ENCODE measurements around the gene ADGRL3.
"Not testable (repeated sequence)": the region's sequence is repeated elsewhere in the genome, so short reads cannot be mapped to it uniquely, and the experiment has no call there.

Gene ADGRL3

DNA sequence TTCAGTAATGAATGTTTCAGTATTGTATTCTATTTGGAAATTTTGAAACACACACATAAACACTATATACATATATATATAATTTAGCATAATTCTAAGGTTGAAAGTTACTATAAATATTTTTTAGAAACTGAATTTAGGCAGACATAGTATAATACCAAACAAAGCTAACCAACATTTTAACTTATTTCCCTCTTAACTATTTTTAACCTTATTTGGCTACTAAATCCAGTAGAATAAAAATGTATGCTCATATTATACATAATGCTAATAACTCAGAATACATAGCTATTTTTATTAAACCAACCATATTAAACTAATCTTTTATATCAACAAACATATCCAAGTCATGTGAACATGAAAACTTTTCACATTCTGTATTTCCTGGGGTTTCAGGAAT lies 563.6 kb downstream of the ADGRL3 start:
- DNase-seq: no peak

DNA sequence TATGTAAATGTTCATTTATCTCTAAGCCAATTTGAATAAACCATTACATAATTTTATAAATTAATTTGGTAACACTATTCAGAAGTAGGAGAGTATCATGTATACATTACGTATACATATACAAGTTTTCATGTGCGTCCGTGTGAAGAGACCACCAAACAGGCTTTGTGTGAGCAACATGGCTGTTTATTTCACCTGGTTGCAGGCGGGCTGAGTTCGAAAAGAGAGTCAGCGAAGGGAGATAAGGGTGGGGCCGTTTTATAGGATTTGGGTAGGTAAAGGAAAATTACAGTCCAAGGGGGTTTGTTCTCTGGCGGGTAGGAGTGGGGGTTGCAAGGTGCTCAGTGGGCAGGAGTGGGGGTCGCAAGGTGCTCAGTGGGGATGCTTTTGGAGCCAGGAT lies 564.0 kb downstream of the ADGRL3 start:
- not testable (repeated sequence) for DNase-seq

DNA sequence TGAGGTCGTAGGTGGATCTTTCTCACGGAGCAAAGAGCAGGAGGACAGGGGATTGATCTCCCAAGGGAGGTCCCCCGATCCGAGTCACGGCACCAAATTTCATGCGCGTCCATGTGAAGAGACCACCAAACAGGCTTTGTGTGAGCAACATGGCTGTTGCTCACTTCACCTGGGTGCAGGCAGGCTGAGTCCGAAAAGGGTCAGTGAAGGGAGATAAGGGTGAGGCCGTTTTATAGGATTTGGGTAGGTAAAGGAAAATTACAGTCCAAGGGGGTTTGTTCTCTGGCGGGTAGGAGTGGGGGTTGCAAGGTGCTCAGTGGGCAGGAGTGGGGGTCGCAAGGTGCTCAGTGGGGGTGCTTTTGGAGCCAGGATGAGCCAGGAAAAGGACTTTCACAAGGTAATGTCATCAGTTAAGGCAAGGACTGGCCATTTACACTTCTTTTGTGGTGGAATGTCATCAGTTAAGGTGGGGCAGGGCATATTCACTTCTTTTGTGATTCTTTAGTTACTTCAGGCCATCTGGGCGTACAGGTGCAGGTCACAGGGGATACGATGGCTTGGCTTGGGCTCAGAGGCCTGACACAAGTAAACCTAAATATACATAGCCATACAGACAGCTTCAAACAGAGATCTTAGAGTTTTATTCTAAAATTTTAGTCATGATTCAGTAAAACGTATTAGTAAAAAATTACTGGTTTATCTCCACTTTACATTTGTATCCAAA lies 569.5 kb downstream of the ADGRL3 start:
- not testable (repeated sequence) for DNase-seq

DNA sequence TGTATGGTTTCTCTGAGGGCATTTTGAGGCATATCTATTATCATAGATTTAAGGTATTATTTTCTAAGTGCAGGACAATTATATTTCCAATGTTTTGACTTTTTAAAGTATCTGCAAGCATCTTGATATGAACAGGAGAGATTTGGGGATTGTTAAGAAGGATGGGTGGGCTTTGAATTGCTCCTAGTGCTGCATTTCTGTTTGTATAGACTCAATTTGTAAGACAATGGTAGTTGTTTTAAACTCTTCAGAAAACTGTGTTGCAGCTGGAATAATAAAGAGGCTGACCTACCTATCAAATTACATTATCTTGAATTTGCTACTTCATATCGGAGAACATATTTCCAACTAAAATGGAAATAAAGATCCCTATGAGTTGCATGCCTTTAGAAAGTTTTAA lies 570.3 kb downstream of the ADGRL3 start:
- no peak for DNase-seq

DNA sequence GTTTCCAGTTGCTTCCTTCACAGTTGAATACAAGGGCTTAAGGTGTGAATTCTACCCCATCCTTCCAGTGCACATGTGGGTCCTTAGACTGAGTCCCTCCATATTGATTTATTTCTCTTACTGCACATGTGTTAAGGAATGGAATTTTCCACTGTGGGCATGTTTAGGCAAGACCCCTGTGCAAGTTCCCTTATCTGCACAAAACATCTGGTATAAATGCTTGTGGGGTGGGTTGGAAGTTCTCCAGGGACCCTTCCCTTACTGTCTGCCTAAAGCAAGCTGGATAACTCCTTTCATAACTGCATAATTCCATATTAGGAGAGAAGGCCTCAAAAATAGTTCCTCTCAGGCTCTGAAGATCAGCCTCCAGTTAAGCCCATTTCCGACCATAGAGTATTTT lies 570.9 kb downstream of the ADGRL3 start:
- DNase-seq: no peak

DNA sequence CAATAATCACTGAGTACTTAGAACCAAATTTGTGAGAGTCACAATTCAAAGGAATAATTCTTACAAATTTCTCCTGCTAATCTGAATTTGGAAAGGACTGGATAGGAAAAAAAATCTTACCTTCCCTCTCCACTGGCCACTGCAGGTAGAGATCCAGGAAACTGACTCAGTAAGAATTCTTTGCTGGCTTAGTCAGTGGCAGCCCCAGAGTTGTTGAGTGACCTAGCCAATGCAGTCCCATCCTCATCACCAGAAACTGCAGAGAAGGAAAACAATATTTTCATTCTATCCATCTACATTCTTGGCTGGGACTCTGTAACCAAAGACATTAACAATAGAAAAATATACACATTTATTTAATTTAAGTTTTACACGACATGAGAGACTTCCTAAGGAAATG lies 572.0 kb downstream of the ADGRL3 start:
- no peak for DNase-seq

DNA sequence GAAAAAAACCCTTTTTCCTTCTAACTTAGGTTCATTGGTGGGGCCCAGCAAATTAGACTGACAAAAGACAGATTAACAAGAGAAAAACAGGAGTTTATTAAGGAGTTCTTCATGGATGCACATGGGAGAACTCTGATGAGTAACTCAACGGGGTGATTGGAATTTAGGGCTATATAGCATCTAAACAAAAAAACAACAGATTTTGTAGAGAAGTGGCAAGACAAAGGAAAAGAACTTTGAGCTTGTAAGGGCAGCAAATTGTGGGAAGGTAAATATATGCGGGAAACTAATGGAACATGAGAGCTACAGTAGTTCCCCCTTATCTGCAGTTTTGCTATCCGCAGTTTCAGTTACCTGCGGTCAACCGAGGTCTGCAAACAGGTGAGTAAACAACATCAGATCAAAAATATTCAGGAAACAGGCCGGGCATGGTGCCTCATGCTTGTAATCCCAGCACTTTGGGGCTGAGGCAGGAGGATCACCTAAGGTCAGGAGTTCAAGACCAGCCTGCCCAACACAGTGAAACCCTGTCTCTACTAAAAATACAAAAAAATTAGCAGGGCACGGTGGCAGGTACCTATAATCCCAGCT lies 573.6 kb downstream of the ADGRL3 start:
- DNase-seq: no peak

DNA sequence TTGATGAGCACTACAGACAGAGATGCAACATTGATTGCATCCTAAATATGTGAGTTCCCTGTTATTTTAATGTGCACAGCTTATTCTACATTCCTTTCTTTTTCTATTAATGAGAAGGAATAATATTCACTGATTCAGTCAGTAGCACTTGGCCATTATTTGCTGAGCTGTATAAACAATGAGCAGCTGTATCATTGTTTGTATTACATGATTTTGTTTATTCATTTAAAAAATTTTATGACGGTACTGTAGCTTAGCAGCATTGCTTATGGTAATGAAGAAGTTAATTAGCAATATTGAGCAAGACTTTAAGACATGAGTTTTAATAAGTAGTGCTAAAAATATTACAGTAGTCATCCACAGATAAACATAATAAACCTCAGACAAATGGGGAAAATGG lies 582.0 kb downstream of the ADGRL3 start:
- DNase-seq: no peak

DNA sequence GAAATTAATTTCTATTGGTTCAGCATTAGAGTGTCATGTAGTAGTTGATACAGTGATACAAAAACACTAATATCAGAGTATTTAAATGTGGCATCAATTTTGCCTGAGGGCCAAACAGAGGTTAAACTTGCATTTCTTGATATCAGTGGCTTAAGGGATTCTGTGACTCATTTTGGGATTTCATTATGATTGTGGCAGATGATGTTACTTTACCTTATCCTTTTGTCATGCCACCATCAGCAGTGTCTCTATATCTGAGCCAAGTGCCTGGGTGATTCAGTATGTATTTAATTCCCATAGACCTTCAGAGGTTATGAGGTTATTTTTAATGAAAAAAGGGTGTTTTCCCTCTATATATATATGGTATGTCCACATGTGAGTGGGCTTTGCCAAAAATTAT lies 582.9 kb downstream of the ADGRL3 start:
- DNase-seq: no peak

DNA sequence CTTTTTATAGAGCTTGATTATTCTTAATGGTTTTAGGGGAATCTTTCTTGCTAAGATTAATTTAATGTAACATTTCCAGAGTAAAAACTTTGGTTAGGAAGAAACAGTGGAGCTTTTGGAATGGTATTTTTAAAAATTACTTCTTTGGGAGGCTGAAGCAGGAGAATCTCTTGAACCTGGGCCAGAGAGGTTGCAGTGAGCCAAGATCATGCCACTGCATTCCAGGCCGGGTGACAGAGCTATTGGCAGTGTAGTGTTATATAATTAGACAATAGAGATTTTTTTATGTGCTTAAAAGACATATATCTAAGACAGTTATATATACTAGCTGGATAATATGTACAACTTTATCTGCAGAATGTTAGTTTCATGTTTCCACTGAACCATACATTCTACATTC lies 585.6 kb downstream of the ADGRL3 start:
- no peak for DNase-seq

DNA sequence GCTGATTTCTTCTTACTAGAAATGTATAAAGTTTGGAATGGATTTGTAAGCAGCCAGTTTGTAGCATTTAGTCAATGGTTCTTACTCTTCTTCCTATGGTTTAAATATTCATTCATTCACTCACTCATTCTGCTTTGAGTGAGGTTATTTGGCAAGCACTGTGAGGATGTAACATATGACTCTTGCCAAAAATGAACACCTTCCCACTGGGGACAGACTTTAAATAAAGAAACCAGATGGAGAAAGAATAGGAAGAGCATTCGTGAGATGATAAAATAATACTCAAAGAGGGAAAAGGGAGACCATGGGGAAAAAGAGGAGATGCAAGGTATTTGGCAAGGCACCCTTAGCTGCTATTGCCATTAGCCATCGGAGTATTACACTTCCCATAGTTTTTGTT lies 586.1 kb downstream of the ADGRL3 start:
- DNase-seq: no peak

DNA sequence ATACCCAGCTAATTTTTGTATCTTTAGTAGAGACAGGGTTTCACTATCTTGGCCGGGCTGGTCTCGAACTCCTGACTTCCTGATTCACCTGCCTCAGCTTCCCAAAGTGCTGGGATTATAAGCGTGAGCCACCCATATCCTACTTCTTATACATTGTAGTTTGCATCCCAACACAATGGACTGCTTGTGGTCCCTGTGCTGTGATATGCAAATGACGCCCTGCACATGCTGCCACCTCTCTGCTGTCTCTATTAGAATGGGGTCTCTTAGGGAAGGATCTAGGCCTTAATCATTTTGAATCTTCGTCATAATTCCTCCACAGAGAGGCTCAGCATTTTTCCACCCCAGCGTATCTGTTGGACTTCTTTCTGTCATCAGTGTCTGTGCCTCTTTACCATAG lies 595.9 kb downstream of the ADGRL3 start:
- DNase-seq: no peak

DNA sequence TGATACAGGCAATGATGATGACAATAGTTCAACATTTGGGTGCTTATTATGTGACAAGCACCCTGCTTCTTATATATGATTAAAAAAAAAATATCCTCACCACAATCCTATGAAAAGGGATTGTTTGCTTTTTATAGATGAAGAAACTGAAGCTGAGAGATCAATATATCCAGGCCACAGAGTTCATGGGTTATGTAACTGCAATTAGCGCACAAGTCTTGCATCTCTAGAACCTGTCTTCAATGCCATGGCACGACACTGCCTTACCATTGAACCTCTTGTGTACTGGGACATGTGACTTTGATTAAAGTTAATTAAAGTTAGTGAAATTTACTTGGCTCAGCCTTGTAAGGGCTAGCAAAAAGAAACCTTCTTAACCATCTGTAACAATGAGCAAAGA lies 599.7 kb downstream of the ADGRL3 start:
- DNase-seq: no peak

DNA sequence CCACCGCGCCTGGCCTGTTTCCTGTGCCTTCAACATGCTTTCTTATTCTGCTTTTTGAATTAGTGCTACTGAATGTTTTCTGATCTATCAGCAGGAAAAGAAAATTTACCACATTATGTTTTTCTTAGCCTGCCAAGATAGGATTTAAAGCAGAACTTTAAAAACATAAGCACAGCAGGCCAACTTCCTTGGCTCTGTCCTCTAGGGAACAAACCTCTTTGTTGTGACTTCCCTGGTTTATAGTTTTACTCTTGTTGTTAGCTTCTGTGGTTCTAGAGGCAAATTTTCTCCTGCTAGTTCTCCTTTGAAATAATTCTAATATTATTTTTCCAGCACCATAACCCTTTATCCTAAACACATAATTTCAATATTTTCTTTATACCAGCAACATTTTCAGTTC lies 605.1 kb downstream of the ADGRL3 start:
- no peak for DNase-seq

DNA sequence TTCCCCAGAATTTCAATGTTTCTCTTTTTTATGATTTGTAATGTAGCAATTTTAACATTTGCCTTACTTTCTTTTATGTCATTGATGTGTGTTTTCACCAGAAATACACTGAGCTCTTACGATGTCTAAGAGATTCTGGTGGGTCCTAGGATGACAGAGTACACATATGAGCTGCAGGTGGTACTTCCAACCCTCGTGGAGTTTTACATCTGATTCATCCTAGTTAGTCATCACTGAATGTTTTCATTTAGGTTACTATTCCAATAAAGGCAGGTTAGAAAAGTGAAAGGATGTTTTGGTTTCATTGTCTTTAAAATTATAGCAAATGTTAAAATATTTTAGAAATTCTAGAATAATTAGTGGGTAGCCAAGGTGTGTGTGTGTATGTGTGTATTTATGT lies 605.9 kb downstream of the ADGRL3 start:
- DNase-seq: no peak

DNA sequence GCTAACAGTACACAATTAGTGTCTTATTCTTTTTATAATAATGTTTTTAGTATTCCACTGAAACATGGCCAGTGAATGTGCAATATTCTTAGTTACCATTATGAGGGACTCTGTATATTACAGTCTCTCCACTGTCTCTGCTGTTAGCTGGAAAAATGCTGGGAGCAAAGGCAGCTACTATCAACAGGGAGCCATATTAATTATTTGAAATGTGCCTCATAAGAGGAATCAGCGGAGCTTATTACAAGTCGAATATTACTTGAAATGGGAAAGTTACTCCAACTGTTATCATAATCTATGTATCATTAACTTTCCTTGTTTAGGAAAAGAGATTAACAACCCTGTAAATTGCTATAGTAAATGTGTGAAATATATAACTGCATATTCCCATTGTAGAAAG lies 612.0 kb downstream of the ADGRL3 start:
- DNase-seq: no peak

DNA sequence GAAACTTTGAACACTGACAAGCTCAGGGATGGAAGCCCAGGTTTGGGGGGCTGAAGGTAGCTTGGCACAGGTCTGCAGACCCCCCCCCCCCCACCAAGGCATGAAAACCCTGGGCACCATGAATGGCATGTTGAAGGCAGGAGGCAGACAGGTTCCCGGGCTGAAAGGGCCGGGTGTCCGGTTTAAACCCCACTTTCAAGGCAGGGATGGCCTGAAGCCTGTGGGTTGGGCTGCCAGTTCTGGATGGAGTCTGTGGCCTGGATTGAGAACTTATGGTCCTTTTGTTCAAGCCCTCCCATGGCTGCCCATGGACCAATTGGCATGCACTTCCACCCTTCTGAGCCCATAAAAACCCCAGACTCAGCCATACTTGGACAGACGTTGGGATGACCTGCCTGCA lies 616.9 kb downstream of the ADGRL3 start:
- no peak for DNase-seq

DNA sequence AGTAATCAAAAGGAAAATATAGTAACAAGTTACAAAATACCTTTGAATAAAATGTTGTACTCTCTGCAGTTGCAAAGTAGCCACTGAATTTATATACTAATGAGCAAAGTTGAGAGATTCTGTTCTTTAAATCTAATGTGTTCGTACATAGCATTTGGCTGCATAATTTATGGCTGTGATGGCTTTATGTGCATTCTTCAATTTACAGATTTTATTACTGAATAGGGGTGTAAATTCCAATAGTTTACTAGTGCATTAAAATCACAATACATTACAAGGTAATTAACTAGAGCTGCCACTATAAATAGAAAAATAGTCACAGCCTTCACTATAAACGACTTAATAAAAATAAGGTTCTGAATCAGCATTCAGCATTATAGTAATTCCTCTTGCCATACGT lies 620.0 kb downstream of the ADGRL3 start:
- DNase-seq: no peak

DNA sequence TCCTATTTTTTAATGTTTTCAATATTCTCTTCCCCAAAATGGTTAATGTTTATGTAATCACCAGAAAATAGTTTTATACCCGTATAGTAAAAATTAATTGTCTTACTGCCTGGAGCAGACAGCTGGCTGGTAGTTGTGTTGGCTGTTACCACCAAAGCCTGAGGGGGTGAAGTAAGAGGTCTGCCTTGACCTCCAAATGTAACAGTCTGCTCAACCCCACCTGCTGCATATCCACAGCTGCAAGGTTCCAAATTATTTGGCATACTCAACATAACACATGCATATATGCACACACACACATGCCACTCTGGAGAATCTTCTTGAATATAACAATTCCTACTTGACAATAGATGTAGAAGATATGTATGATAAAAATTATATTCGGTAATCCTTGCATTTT lies 624.3 kb downstream of the ADGRL3 start:
- DNase-seq: no peak

DNA sequence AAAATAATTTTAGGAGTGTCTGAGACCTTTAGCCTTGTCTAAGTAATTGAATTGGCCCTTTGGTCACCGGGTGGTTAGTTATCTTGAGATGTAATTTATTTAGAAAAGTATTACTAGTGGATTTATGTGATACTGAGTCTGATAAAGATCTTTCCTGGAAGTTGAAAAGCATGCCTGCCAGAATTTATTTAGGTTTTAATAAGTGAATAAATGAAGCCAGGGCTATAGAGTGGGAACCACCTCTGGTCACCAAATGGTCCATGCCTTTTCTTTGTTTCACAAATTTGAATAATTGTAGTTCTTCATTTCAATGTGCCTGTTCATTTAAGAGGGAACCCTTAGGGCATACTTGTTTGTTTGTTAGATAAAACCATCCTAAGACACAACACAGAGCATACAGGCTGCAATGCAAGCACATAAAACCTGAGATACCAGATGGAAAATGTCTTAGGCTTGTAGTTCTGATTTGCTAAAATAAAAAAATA lies 627.8 kb downstream of the ADGRL3 start:
- DNase-seq: no peak

DNA sequence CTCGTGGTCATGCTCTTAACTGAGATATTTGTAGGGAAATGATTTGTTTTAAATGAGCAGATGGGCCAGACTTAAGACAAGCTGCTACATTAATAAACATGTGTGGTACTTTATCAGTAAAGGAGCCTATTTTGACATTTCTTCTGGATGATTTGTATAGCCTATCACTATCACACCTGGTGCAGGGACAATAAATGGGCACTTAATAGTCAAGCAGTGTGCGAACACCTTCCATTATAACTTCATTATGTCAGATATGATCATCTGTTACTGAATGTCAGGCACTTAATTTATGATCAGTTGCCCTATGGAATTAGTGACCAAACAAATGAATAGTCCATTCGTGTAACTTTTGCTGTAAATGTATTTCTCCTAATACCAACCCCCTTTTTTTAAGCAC lies 628.8 kb downstream of the ADGRL3 start:
- DNase-seq: no peak

DNA sequence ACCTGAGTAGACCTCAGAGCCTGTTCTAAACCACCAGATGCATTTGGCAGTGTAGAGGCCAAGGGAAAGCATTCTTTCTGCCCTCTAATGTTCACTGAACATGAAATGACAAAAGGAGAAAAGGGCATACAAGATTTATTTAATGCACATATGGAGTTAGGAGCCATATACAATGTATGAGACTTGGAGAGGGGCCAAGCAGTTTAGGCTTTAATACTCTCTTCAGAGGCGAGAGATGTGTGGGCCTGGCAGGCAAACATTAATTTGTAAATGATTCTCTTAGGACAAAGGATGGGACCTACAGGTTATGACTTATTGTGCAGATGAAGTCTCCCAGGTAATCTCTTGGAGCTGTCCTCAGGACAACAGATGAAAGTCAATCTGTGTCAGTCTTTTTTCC lies 631.9 kb downstream of the ADGRL3 start:
- no peak for DNase-seq

DNA sequence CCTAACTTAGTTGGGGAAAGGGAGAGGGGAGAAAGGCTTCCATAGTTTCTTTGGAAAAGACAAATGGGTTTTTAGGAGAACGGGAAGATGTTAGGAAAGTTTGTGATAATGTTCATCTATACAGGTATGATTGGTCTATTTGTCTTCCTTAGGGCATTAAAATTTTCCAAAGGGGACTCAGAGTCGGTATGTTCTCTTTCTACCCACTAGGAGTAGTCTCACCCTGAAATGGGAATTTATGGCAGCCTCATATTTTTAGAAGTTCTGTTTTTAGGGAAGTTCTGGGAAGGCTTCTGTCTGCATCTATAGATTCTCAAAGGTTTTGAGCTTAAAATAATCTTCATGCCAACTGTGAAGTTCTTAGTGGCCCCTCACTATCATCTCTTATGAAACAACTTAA lies 637.3 kb downstream of the ADGRL3 start:
- no peak for DNase-seq

DNA sequence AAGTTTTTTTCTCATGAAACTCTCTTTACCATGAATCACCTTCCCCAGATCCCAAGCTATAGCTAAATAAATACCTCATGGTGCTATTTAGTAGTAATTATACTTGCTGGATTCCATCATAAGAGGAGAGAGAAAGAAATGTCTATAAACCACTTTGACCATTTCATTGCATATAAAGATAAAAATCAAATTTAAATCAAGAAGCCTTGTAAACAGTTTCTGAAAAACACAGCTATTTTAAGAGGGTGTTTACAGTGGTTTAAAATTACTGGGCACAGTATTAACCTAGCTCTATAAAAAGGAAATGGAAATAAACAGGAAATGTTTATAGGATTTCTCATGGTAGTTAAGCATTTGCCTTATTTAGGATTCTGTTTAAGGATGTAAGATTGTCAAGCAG lies 637.9 kb downstream of the ADGRL3 start:
- DNase-seq: no peak

DNA sequence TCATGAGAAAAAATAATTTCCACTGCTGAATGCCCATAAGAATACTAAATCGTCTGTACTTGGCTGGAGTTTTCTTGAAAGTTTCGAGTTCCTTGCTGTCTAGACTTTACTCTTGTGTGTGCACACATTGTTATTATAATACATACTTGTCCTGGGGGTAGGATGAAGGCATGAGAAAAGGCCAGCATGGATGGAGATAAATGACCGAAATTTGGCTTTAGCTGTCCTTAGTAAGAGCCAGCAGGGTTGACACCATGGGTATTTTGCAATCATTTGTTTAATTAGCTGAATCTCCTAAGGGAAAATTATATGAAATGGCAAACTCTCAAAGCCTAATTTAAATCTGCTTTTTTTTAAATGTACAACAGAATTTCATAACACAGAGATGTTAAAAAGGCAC lies 641.6 kb downstream of the ADGRL3 start:
- no peak for DNase-seq
